OCI-M1 (cell line): ENCODE data around the gene HOXB5.

Source experiments
- DNase-seq: peaks from one replicate; lab custom pipeline; 2025; lab: John Stamatoyannopoulos, UW

The HOXB5 gene

GRCh38 chr17:48593126-48593829, at the start of gene HOXB5:
HOXB5 (minus strand) TSS chr17:48593779; CDS start chr17:48593682, 97 bp downstream.
- DNase-seq = peak; percentile 73

- no peak for DNase-seq
These were observed 49.5 kb upstream of the HOXB5 start for GRCh38 chr17:48642843-48643696.

GRCh38 chr17:48642059-48642842, 48.7 kb upstream of the HOXB5 start:
- DNase-seq = no peak

- no peak for DNase-seq
These were observed 48.0 kb upstream of the HOXB5 start for GRCh38 chr17:48641541-48642058.

- no peak for DNase-seq
These were observed 47.2 kb upstream of the HOXB5 start for GRCh38 chr17:48640858-48641180.

- DNase-seq = no peak
These were observed 46.6 kb upstream of the HOXB5 start for GRCh38 chr17:48639982-48640857.

GRCh38 chr17:48639136-48639535, 45.6 kb upstream of the HOXB5 start:
- DNase-seq = peak; percentile 33

GRCh38 chr17:48637323-48638260, 44.0 kb upstream of the HOXB5 start:
- no peak for DNase-seq

GRCh38 chr17:48636177-48637018, 42.8 kb upstream of the HOXB5 start:
- peak; percentile 97 for DNase-seq

- peak; percentile 39 for DNase-seq
These were observed 41.1 kb upstream of the HOXB5 start for GRCh38 chr17:48634493-48635208.

- no peak for DNase-seq
These were observed 39.7 kb upstream of the HOXB5 start for GRCh38 chr17:48633266-48633677.

- DNase-seq = no peak
These were observed 39.1 kb upstream of the HOXB5 start for GRCh38 chr17:48632579-48633265.

- DNase-seq = no peak
These were observed 38.4 kb upstream of the HOXB5 start for GRCh38 chr17:48631693-48632578.

GRCh38 chr17:48630925-48631692, 37.5 kb upstream of the HOXB5 start:
- DNase-seq = peak; percentile 88

GRCh38 chr17:48630009-48630924, 36.7 kb upstream of the HOXB5 start:
- DNase-seq = no peak
